Left colon (tissue), 2 donors: ENCODE measurements around the gene CTNNA3. TPM values are rescaled to one million over a fixed set of nuclear protein-coding genes. Genes with fewer than 3 reads are reported as not detected.

ENCODE experiments used
- ATAC-seq: fragments of 200-7000 bp; cut with Tn5 transposase; one replicate; pipeline ENCODE4 v1.9.1; 2020; ENCODE audit warnings: mild to moderate bottlenecking, moderate library complexity
- DNase-seq, 2 donors: peaks; one replicate each; pipeline ENCODE4 v3.0.0-alpha.2; 2020
- intact Hi-C, 2 donors: fragments of 100-400 bp; cut with DNase I in 1 of 2; cut with micrococcal nuclease in 1 of 2; formaldehyde crosslinking; loops; one replicate each; pipeline versions ENCODE4 v1.11.2 to v1.14.0; 2022; cut with DNase I, micrococcal nuclease
- total RNA-seq, 2 donors: library from RNA; stranded (reverse); fragmentation: NEBNext Ultra II Directional; extraction: Animal tissue kit (Norgen Biotek cat#: 25700); gene quantifications; one replicate each; pipeline ENCODE4 v1.2.1, GENCODE V29; 2021
- donor health status: DM: no; HTN: no; CAD: no.
- donor health status: DM: yes; HTN: yes; CAD: no.

Gene CTNNA3
- total RNA-seq, 2 donors from 2014 or later, result 0.21 to 1.0 TPM

- ATAC-seq (no peak), DNase-seq (no peak)
- intact Hi-C loops, result no loop called here
Observed at GRCh38 chr10:67112765-67113164, 583.2 kb downstream of the CTNNA3 start.

- intact Hi-C loops, result no loop called here
- DNase-seq (no peak), ATAC-seq (no peak)
Observed at GRCh38 chr10:67110286-67110685, 585.7 kb downstream of the CTNNA3 start.

GRCh38 chr10:67107670-67108069 is 588.3 kb downstream of the CTNNA3 start:
- ATAC-seq, result no peak
- intact Hi-C loops, result no loop called here
- no peak for DNase-seq

- ATAC-seq (no peak), DNase-seq (no peak)
- intact Hi-C loops, result no loop called here
Observed at GRCh38 chr10:67100951-67101350, 595.0 kb downstream of the CTNNA3 start.

GRCh38 chr10:67098461-67098860 is 597.5 kb downstream of the CTNNA3 start:
- intact Hi-C loops, result no loop called here
- DNase-seq (no peak), ATAC-seq (no peak)

- ATAC-seq, result no peak
- intact Hi-C loops, result no loop called here
- no peak for DNase-seq
Observed at GRCh38 chr10:67095531-67095930, 600.5 kb downstream of the CTNNA3 start.

GRCh38 chr10:67088036-67088435 is 608.0 kb downstream of the CTNNA3 start:
- no peak for DNase-seq
- ATAC-seq, result no peak
- intact Hi-C loops, result no loop called here

GRCh38 chr10:67087135-67087425 is 608.9 kb downstream of the CTNNA3 start:
- DNase-seq (no peak), ATAC-seq (no peak)
- intact Hi-C loops, result no loop called here

GRCh38 chr10:67086327-67087134 is 609.5 kb downstream of the CTNNA3 start:
- intact Hi-C loops, result no loop called here
- ATAC-seq (no peak), DNase-seq (no peak)

- intact Hi-C loops, result no loop called here
- ATAC-seq, result no peak
- peak in 1 of 2 donors; percentile 4 for DNase-seq
Observed at GRCh38 chr10:67079126-67079525, 616.9 kb downstream of the CTNNA3 start.

GRCh38 chr10:67077376-67077775 is 618.6 kb downstream of the CTNNA3 start:
- intact Hi-C loops, result no loop called here
- DNase-seq (no peak), ATAC-seq (no peak)

- ATAC-seq, result no peak
- DNase-seq, result no peak
- intact Hi-C loops, result no loop called here
Observed at GRCh38 chr10:67076144-67076543, 619.9 kb downstream of the CTNNA3 start.

- intact Hi-C loops, result no loop called here
- DNase-seq, result no peak
- no peak for ATAC-seq
Observed at GRCh38 chr10:67075491-67075971, 620.5 kb downstream of the CTNNA3 start.

- DNase-seq (no peak), ATAC-seq (no peak)
- intact Hi-C loops, result no loop called here
Observed at GRCh38 chr10:67072654-67073053, 623.3 kb downstream of the CTNNA3 start.

- intact Hi-C loops, result no loop called here
- ATAC-seq (no peak), DNase-seq (no peak)
Observed at GRCh38 chr10:67050415-67050814, 645.6 kb downstream of the CTNNA3 start.

- intact Hi-C loops, result no loop called here
- no peak for ATAC-seq
Observed at GRCh38 chr10:67049988-67050387, 646.0 kb downstream of the CTNNA3 start.

GRCh38 chr10:67046507-67046906 is 649.5 kb downstream of the CTNNA3 start:
- intact Hi-C loops, result no loop called here

More at GRCh38 chr10:67049988-67050387, 646.0 kb downstream of the CTNNA3 start:
- DNase-seq, result no peak

GRCh38 chr10:67045404-67045803 is 650.6 kb downstream of the CTNNA3 start:
- no peak for DNase-seq
- no peak for ATAC-seq
- intact Hi-C loops, result no loop called here

More at GRCh38 chr10:67046507-67046906, 649.5 kb downstream of the CTNNA3 start:
- ATAC-seq, result no peak
- no peak for DNase-seq

- no peak for DNase-seq
- intact Hi-C loops, result no loop called here
- no peak for ATAC-seq
Observed at GRCh38 chr10:67043041-67043440, 653.0 kb downstream of the CTNNA3 start.

GRCh38 chr10:67036808-67037207 is 659.2 kb downstream of the CTNNA3 start:
- intact Hi-C loops, result no loop called here
- DNase-seq, result no peak
- ATAC-seq, result no peak

GRCh38 chr10:67033878-67034277 is 662.1 kb downstream of the CTNNA3 start:
- intact Hi-C loops, result no loop called here
- no peak for DNase-seq
- ATAC-seq, result no peak
